Activated CD4-positive, alpha-beta T cell treated with anti-CD3 and anti-CD28 coated beads, Interleukin-2, Interleukin-6, amounts not matched to agents 100 ng/mL and 50 ng/mL, durations not matched to agents 16 hours and 8 hours (primary cell): Measurements from ENCODE around the gene TBATA.

Source experiments
- DNase-seq: peaks from one replicate; pipeline ENCODE4 v3.0.0-alpha.2; 2020

TBATA gene

GRCh38 chr10:70740406-70741288, 44.5 kb downstream of the TBATA start:
- DNase-seq, result no peak

GRCh38 chr10:70738761-70739121, 46.4 kb downstream of the TBATA start:
- no peak for DNase-seq

GRCh38 chr10:70738006-70738760, 47.0 kb downstream of the TBATA start:
- no peak for DNase-seq

GRCh38 chr10:70737250-70737649, 47.9 kb downstream of the TBATA start:
- DNase-seq, result no peak

GRCh38 chr10:70736525-70736924, 48.7 kb downstream of the TBATA start:
- no peak for DNase-seq

GRCh38 chr10:70735161-70735560, 50.0 kb downstream of the TBATA start:
- DNase-seq, result no peak

- no peak for DNase-seq
Measured at GRCh38 chr10:70733051-70733450, 52.1 kb downstream of the TBATA start.

GRCh38 chr10:70732569-70732968, 52.6 kb downstream of the TBATA start:
- DNase-seq, result no peak

- DNase-seq, result no peak
Measured at GRCh38 chr10:70730955-70731354, 54.2 kb downstream of the TBATA start.

GRCh38 chr10:70729763-70730357, 55.3 kb downstream of the TBATA start:
- DNase-seq, result no peak

- DNase-seq, result no peak
Measured at GRCh38 chr10:70728328-70728727, 56.8 kb downstream of the TBATA start.

GRCh38 chr10:70726909-70727495, 58.2 kb downstream of the TBATA start:
- DNase-seq, result no peak

- DNase-seq, result no peak
Measured at GRCh38 chr10:70723771-70724170, 61.4 kb downstream of the TBATA start.

GRCh38 chr10:70722820-70723424, 62.3 kb downstream of the TBATA start:
- DNase-seq, result no peak
